Measurements from ENCODE around the gene TSC22D1. TPM values are rescaled to one million over a fixed set of nuclear protein-coding genes. Genes with fewer than 3 reads are reported as not detected.

TSC22D1 gene
- total RNA-seq, 3 donors from 2014 or later, result 249 to 299 (median 260) TPM

DNA sequence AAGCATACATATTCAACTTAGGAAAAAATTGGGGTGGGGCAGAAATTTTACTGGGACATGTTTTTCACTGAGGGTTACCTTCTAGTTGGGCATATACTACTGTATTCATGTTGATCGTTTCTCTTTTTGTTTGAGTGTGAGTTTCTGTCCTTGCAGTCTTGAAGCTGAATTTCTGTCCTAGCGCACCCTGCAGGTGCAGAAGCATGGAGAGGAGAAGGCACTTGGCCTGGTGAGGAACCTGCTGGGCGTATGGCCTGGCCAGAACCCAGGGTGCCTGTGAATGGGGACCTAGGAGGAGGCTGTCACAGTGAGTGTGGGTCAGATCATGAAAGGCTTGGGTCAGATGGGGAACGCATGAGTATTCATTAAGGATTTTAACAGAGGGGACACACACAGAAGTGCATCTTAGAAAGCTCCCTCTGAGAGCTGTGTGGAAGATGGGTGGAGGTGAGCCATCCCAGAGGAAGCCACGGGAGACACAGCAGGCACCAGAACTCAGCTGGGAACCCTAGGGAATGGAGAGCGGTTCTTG is 165.7 kb downstream of the TSC22D1 start:
- Histone ChIP-seq H3K4me3 (no peak overlapping the region), H3K4me1 (ENCODE audit: low read depth) (no peaks in the 10 kb centered on the region), H3K36me3 (ENCODE audit: low read depth) (no peaks in the 10 kb centered on the region), H3K9me3 (no peaks in the 10 kb centered on the region)
- peak in 1 of 3 donors; percentile 50 for DNase-seq
- intact Hi-C loops (cut with DNase I, micrococcal nuclease), result no loop called here
- TF ChIP-seq, protein P1, sequence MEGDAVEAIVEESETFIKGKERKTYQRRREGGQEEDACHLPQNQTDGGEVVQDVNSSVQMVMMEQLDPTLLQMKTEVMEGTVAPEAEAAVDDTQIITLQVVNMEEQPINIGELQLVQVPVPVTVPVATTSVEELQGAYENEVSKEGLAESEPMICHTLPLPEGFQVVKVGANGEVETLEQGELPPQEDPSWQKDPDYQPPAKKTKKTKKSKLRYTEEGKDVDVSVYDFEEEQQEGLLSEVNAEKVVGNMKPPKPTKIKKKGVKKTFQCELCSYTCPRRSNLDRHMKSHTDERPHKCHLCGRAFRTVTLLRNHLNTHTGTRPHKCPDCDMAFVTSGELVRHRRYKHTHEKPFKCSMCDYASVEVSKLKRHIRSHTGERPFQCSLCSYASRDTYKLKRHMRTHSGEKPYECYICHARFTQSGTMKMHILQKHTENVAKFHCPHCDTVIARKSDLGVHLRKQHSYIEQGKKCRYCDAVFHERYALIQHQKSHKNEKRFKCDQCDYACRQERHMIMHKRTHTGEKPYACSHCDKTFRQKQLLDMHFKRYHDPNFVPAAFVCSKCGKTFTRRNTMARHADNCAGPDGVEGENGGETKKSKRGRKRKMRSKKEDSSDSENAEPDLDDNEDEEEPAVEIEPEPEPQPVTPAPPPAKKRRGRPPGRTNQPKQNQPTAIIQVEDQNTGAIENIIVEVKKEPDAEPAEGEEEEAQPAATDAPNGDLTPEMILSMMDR (IDR thresholded peaks at IDR 0.05), result no peak
- ATAC-seq, result peak; percentile 17

GRCh38 chr13:44409595-44409994 is 166.5 kb downstream of the TSC22D1 start:
- Histone ChIP-seq H3K36me3 (ENCODE audit: low read depth) (no peaks in the 10 kb centered on the region), H3K9me3 (no peaks in the 10 kb centered on the region), H3K4me1 (ENCODE audit: low read depth) (no peaks in the 10 kb centered on the region), H3K4me3 (no peak overlapping the region)
- intact Hi-C loops (cut with DNase I, micrococcal nuclease), result no loop called here
- TF ChIP-seq, protein P1 (IDR thresholded peaks at IDR 0.05), result no peak
- DNase-seq (no peak), ATAC-seq (no peak)

DNA sequence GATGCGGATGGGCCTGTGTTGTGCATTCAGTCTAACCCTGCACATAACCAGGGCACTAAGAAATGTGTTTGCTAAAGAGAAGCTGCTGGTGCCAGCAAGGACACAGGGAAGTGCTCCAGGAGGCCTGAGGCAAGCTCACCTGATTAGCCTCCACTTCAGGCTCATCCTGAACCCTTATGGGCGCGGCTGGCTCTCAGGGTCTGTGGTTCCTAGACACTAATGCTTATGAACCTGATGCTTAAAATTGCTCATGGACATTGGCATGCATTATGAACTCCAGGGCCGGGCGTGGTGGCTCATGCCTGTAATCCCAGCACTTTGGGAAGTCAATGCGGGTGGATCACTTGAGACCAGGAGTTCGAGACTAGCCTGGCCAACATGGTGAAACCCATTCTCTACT is 168.2 kb downstream of the TSC22D1 start:
- no peak for DNase-seq
- TF ChIP-seq, protein P1 (IDR thresholded peaks at IDR 0.05), result no peak
- Histone ChIP-seq H3K4me1 (ENCODE audit: low read depth) (peaks cover 9% of the 10 kb centered on the region), H3K36me3 (ENCODE audit: low read depth) (no peaks in the 10 kb centered on the region), H3K4me3 (no peak overlapping the region), H3K9me3 (no peaks in the 10 kb centered on the region)
- intact Hi-C loops (cut with DNase I, micrococcal nuclease), result no loop called here
- ATAC-seq, result no peak

DNA sequence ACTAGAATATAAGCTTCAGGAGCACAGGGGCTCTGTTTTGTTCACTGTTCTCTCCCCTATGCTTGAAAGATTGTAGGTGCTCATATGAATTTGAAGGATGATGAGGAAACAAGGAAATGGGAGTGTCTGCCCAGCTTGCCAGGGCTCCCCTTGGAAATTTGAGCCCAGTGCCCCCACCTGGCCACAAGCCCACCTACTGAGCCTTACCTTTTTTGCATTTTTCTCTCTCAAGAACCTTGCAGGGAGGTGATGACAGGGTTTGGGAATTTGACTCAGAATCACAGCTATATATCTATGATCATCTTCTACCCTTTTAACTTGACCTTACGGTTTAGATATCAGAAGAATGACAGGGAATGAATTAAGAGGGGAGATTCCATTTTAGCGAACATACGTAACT is 168.8 kb downstream of the TSC22D1 start:
- Histone ChIP-seq H3K4me3 (no peak overlapping the region), H3K4me1 (ENCODE audit: low read depth) (peaks cover 9% of the 10 kb centered on the region), H3K36me3 (ENCODE audit: low read depth) (no peaks in the 10 kb centered on the region), H3K9me3 (no peaks in the 10 kb centered on the region)
- intact Hi-C loops (cut with DNase I, micrococcal nuclease), result no loop called here
- TF ChIP-seq, protein P1 (IDR thresholded peaks at IDR 0.05), result no peak
- ATAC-seq, result no peak
- no peak for DNase-seq

DNA sequence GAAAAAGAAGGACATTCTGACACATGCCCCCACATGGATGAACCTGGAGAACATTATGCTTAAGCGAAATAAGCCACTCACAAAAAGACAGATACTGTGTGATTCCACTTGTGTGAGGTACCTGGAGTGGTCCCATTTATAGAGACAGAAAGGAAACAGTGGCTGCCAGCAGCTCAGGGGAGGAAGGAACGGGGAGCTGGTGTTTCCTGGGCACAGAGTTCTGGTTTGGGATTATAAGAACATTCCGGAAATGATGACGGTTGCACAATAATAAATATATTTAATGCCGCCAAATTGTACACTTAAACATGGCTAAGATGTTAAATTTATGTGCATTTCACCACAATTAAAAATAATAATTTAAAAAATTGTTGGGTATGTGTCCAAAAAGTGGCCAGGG is 169.5 kb downstream of the TSC22D1 start:
- no peak overlapping the region for H3K4me3 ChIP-seq
- TF ChIP-seq, protein P1 (IDR thresholded peaks at IDR 0.05), result no peak
- ATAC-seq (no peak), DNase-seq (no peak)
- peaks cover 9% of the 10 kb centered on the region for H3K4me1 ChIP-seq (ENCODE audit: low read depth)
- no peaks in the 10 kb centered on the region for H3K9me3 ChIP-seq
- no peaks in the 10 kb centered on the region for H3K36me3 ChIP-seq (ENCODE audit: low read depth)
- intact Hi-C loops (cut with DNase I, micrococcal nuclease), result no loop called here

All from mucosa of descending colon (tissue), 3 donors.